ENCODE data around the gene C3.

Gene C3

GRCh38 chr19:6737873-6738786 lies 17.7 kb upstream of the C3 start:
- H4K20me1 ChIP-seq (ENCODE audit: insufficient read depth), result no peaks in the 10 kb centered on the region
- H3K36me3 ChIP-seq (ENCODE audit: insufficient read depth), result no peaks in the 10 kb centered on the region
- peaks cover 3% of the 10 kb centered on the region; the same call in 1 of the 2 replicates for H3K79me2 ChIP-seq (ENCODE audit: insufficient read depth, low read depth)
- TF ChIP-seq CTCF (conservative IDR thresholded peaks at IDR 0.05; ENCODE audit: low read depth, low read length), result peak; percentile 76
- peak overlapping the region; percentile 93 for H2AFZ ChIP-seq (ENCODE audit: low read depth)
- no peak overlapping the region for H3K4me3 ChIP-seq (IDR thresholded peaks at IDR 0.05; ENCODE audit: insufficient read depth, low read depth, low read length)
- H3K27me3 ChIP-seq (ENCODE audit: insufficient read depth, low read depth), result no peaks in the 10 kb centered on the region
- peak overlapping the region; percentile 100 for H3K4me2 ChIP-seq
- H3K9ac ChIP-seq, result peak overlapping the region; percentile 53; the same call in 1 of the 2 replicates
- H3K4me1 ChIP-seq (ENCODE audit: low read depth, poor library complexity, severe bottlenecking), result peaks cover 35% of the 10 kb centered on the region
- H3K27ac ChIP-seq, result peak overlapping the region; percentile 49

- H3K79me2 ChIP-seq (ENCODE audit: insufficient read depth, low read depth), result peaks cover 3% of the 10 kb centered on the region; the same call in 1 of the 2 replicates
- H3K4me2 ChIP-seq, result peak within 1 kb of the TSS; percentile 100
- no peaks in the 10 kb centered on the region for H3K36me3 ChIP-seq (ENCODE audit: insufficient read depth)
- TF ChIP-seq CTCF (conservative IDR thresholded peaks at IDR 0.05; ENCODE audit: low read depth, low read length), result no peak
- H3K27me3 ChIP-seq (ENCODE audit: insufficient read depth, low read depth), result no peaks in the 10 kb centered on the region
- H3K4me1 ChIP-seq (ENCODE audit: low read depth, poor library complexity, severe bottlenecking), result peaks cover 35% of the 10 kb centered on the region
- peak within 1 kb of the TSS; percentile 60; the same call in 1 of the 2 replicates for H3K9ac ChIP-seq
- no peaks in the 10 kb centered on the region for H4K20me1 ChIP-seq (ENCODE audit: insufficient read depth)
- H3K4me3 ChIP-seq (IDR thresholded peaks at IDR 0.05; ENCODE audit: insufficient read depth, low read depth, low read length), result no peak within 1 kb of the TSS
- peak within 1 kb of the TSS; percentile 54 for H3K27ac ChIP-seq
- peak within 1 kb of the TSS; percentile 93 for H2AFZ ChIP-seq (ENCODE audit: low read depth)
Observed at GRCh38 chr19:6737284-6737872, 16.9 kb upstream of the C3 start, which contains the start of gene GPR108. TSS of gene GPR108 (minus strand) at chr19:6737580. CDS start at chr19:6737576, 4 bp downstream.

GRCh38 chr19:6736917-6737283 lies 16.4 kb upstream of the C3 start:
- Histone ChIP-seq H3K27me3 (ENCODE audit: insufficient read depth, low read depth) (no peaks in the 10 kb centered on the region), H3K27ac (peak overlapping the region; percentile 54), H2AFZ (ENCODE audit: low read depth) (peak overlapping the region; percentile 70), H3K4me3 (IDR thresholded peaks at IDR 0.05; ENCODE audit: insufficient read depth, low read depth, low read length) (no peak overlapping the region), H3K4me2 (peak overlapping the region; percentile 63), H3K79me2 (ENCODE audit: insufficient read depth, low read depth) (peaks cover 3% of the 10 kb centered on the region; the same call in 1 of the 2 replicates), H4K20me1 (ENCODE audit: insufficient read depth) (no peaks in the 10 kb centered on the region), H3K9ac (peak overlapping the region; percentile 60; the same call in 1 of the 2 replicates), H3K4me1 (ENCODE audit: low read depth, poor library complexity, severe bottlenecking) (peaks cover 35% of the 10 kb centered on the region), H3K36me3 (ENCODE audit: insufficient read depth) (no peaks in the 10 kb centered on the region)
- no peak; the same call in 1 of the 2 replicates for TF ChIP-seq CTCF (conservative IDR thresholded peaks at IDR 0.05; ENCODE audit: low read depth, low read length)

GRCh38 chr19:6736169-6736916 lies 15.9 kb upstream of the C3 start:
- peak overlapping the region; percentile 70 for H2AFZ ChIP-seq (ENCODE audit: low read depth)
- H3K4me2 ChIP-seq, result peak overlapping the region; percentile 63
- H3K36me3 ChIP-seq (ENCODE audit: insufficient read depth), result no peaks in the 10 kb centered on the region
- TF ChIP-seq CTCF (conservative IDR thresholded peaks at IDR 0.05; ENCODE audit: low read depth, low read length), result peak; percentile 49; the same call in 1 of the 2 replicates
- peak overlapping the region; percentile 60; the same call in 1 of the 2 replicates for H3K9ac ChIP-seq
- peak overlapping the region; percentile 54 for H3K27ac ChIP-seq
- no peak overlapping the region for H3K4me3 ChIP-seq (IDR thresholded peaks at IDR 0.05; ENCODE audit: insufficient read depth, low read depth, low read length)
- H3K27me3 ChIP-seq (ENCODE audit: insufficient read depth, low read depth), result no peaks in the 10 kb centered on the region
- peaks cover 30% of the 10 kb centered on the region for H3K4me1 ChIP-seq (ENCODE audit: low read depth, poor library complexity, severe bottlenecking)
- no peaks in the 10 kb centered on the region; the same call in 1 of the 2 replicates for H3K79me2 ChIP-seq (ENCODE audit: insufficient read depth, low read depth)
- H4K20me1 ChIP-seq (ENCODE audit: insufficient read depth), result no peaks in the 10 kb centered on the region
